Progenitor cell of endocrine pancreas (in vitro differentiated cells): ENCODE results near the gene CDK12. TPM values are rescaled to one million over a fixed set of nuclear protein-coding genes. Genes with fewer than 3 reads are reported as not detected.
"Not testable (repeated sequence)": the region's sequence is repeated elsewhere in the genome, so short reads cannot be mapped to it uniquely, and the experiment has no call there.

Experiments
- DNase-seq: peaks from one replicate; pipeline ENCODE4 v3.0.0; 2021; ENCODE audit warnings: low spot score; ENCODE audit not compliant: unreplicated experiment
- H3K27ac Mint-ChIP-seq: 2 replicates; pipeline ENCODE4 v1.8.0; 2021; ENCODE audit warnings: mild to moderate bottlenecking, moderate library complexity, mixed read lengths
- H3K27me3 Mint-ChIP-seq: 2 replicates; pipeline ENCODE4 v1.8.0; 2021; ENCODE audit warnings: mixed read lengths
- H3K36me3 Mint-ChIP-seq: 2 replicates; pipeline ENCODE4 v1.8.0; 2022; ENCODE audit warnings: mixed read lengths; ENCODE audit not compliant: insufficient read depth
- H3K4me1 Mint-ChIP-seq: 2 replicates; pipeline ENCODE4 v1.8.0; 2021; ENCODE audit warnings: low read depth, mixed read lengths
- H3K4me3 Mint-ChIP-seq: 2 replicates; pipeline ENCODE4 v1.8.0; 2021; ENCODE audit warnings: low read depth, mild to moderate bottlenecking, moderate library complexity, mixed read lengths
- H3K9me3 Mint-ChIP-seq: 2 replicates; pipeline ENCODE4 v1.8.0; 2021; ENCODE audit warnings: low read depth, mixed read lengths
- CTCF ChIP-seq: fragments of 200-600 bp; sonication (generic); IDR thresholded peaks from one replicate; pipeline ENCODE4 v1.5.0; 2021; ENCODE audit warnings: antibody characterized with exemption, mild to moderate bottlenecking; ENCODE audit not compliant: unreplicated experiment
- long read RNA-seq: library from polyadenylated mRNA; unstranded; transcript quantifications from one replicate; pipeline ENCODE4 v2.0.0, GENCODE V29; 2020
- total RNA-seq: library from RNA; stranded (reverse); gene quantifications from 2 replicates; pipeline ENCODE4 v1.2.1, GENCODE V29; 2021

Gene CDK12
- total RNA-seq = 81.5 and 86.8 TPM in 2 replicates
- long read RNA-seq, transcript CDK12-208 (1 exons, 1,963 nt) = major isoform, 6 of 18 reads
- long read RNA-seq, partial matches to known transcripts = 3 of 18 reads
- long read RNA-seq, other reads (novel, unspliced or antisense) = 8 of 18 reads

GRCh38 chr17:39461113-39461925 is at the start of gene CDK12:
TSS of gene CDK12 (plus strand) at chr17:39461486. CDS start at chr17:39462072, 586 bp downstream.
- Mint-ChIP-seq H3K4me1 (peaks cover 28% of the 10 kb centered on the region), H3K27me3 (no peaks in the 10 kb centered on the region), H3K4me3 (peak within 1 kb of the TSS; percentile 100), H3K9me3 (no peaks in the 10 kb centered on the region), H3K27ac (peak within 1 kb of the TSS; percentile 100), H3K36me3 (peaks cover 5% of the 10 kb centered on the region)
- no peak for TF ChIP-seq CTCF
- peak; percentile 89 for DNase-seq

- no peaks in the 10 kb centered on the region for H3K4me1 Mint-ChIP-seq
- H3K27ac Mint-ChIP-seq = no peak overlapping the region
- no peak for DNase-seq
- H3K4me3 Mint-ChIP-seq = no peak overlapping the region
- H3K27me3 Mint-ChIP-seq = no peaks in the 10 kb centered on the region
- H3K36me3 Mint-ChIP-seq = peaks cover 23% of the 10 kb centered on the region
- H3K9me3 Mint-ChIP-seq = no peaks in the 10 kb centered on the region
- TF ChIP-seq CTCF = no peak
Measured at GRCh38 chr17:39416141-39416540, 45.1 kb upstream of the CDK12 start.

- no peak overlapping the region for H3K27ac Mint-ChIP-seq
- no peak overlapping the region for H3K4me3 Mint-ChIP-seq
- TF ChIP-seq CTCF = no peak
- H3K4me1 Mint-ChIP-seq = no peaks in the 10 kb centered on the region
- no peaks in the 10 kb centered on the region for H3K27me3 Mint-ChIP-seq
- no peaks in the 10 kb centered on the region for H3K9me3 Mint-ChIP-seq
- H3K36me3 Mint-ChIP-seq = peaks cover 22% of the 10 kb centered on the region
- DNase-seq = no peak
Measured at GRCh38 chr17:39429600-39429999, 31.7 kb upstream of the CDK12 start.

- not testable (repeated sequence) for H3K27me3 Mint-ChIP-seq, H3K4me3 Mint-ChIP-seq, DNase-seq, H3K27ac Mint-ChIP-seq, H3K4me1 Mint-ChIP-seq, H3K9me3 Mint-ChIP-seq
- H3K36me3 Mint-ChIP-seq = peaks cover 21% of the 10 kb centered on the region
Measured at GRCh38 chr17:39439868-39440267, 21.4 kb upstream of the CDK12 start.

GRCh38 chr17:39443326-39443725 is 18.0 kb upstream of the CDK12 start:
- no peak for TF ChIP-seq CTCF
- H3K27ac Mint-ChIP-seq = no peak overlapping the region
- no peaks in the 10 kb centered on the region for H3K27me3 Mint-ChIP-seq
- H3K9me3 Mint-ChIP-seq = no peaks in the 10 kb centered on the region
- H3K4me3 Mint-ChIP-seq = no peak overlapping the region
- peaks cover 25% of the 10 kb centered on the region for H3K36me3 Mint-ChIP-seq
- DNase-seq = no peak
- H3K4me1 Mint-ChIP-seq = no peaks in the 10 kb centered on the region

- Mint-ChIP-seq H3K27me3 (no peaks in the 10 kb centered on the region), H3K4me1 (peaks cover 8% of the 10 kb centered on the region), H3K36me3 (peaks cover 12% of the 10 kb centered on the region), H3K4me3 (no peak overlapping the region), H3K27ac (no peak overlapping the region), H3K9me3 (no peaks in the 10 kb centered on the region)
- no peak for DNase-seq
- TF ChIP-seq CTCF = no peak
Measured at GRCh38 chr17:39447561-39447960, 13.7 kb upstream of the CDK12 start.
